HG03378 (cell line): ENCODE data around the gene RTF2.

ENCODE experiments used
- ATAC-seq: cut with Tn5 transposase; IDR thresholded peaks from one replicate; pipeline ENCODE4 v1.9.1; 2021; ENCODE audit warnings: mild to moderate bottlenecking, moderate library complexity; ENCODE audit not compliant: unreplicated experiment

The RTF2 gene, protein sequence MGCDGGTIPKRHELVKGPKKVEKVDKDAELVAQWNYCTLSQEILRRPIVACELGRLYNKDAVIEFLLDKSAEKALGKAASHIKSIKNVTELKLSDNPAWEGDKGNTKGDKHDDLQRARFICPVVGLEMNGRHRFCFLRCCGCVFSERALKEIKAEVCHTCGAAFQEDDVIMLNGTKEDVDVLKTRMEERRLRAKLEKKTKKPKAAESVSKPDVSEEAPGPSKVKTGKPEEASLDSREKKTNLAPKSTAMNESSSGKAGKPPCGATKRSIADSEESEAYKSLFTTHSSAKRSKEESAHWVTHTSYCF

GRCh38 chr20:56468316-56469076 is at the start of gene RTF2:
Gene RTF2 (plus strand): TSS chr20:56468627. CDS start chr20:56468698, 71 bp downstream.
- peak; percentile 95 for ATAC-seq

DNA sequence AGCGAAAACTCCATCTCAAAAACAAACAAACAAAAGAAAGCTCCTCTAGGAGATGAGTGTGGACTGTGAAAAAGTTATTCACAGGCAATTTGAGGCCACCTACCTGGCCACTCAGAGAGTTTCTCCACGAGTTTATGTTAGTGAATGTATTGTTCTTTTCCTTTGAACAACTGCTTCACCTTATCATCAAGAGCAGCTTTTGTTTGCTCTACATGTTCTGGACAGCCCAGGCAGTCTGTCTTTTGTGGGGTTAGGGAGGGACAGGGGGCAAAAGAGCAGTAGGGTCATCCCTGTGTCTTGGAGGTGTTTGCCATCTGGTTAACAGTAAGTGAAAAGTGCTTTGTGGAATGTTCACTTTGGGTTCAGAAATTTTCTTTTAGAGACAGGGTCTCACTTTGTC is 48.4 kb upstream of the RTF2 start:
- ATAC-seq, result no peak

- no peak for ATAC-seq
Observed at GRCh38 chr20:56420940-56421688, 47.3 kb upstream of the RTF2 start.

- ATAC-seq, result no peak
Observed at GRCh38 chr20:56422076-56422823, 46.2 kb upstream of the RTF2 start.

DNA sequence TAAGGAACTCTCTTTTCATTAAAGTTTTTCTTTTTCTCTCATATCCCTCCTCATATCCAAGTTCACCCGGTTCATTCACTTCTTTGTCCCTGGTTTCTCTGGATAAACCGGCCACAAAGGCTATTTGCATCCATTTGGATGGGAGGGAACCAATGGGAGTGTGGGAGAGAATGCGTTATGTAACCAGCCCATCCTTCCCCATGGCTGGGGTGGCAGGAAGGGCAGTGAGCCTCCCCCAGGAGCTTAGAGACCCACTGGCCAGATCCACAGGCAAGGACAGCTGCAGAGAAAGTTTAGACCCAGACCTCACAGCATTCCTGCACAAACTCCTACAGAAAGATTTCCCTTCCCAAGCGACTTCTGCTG is 45.6 kb upstream of the RTF2 start:
- ATAC-seq, result no peak

DNA sequence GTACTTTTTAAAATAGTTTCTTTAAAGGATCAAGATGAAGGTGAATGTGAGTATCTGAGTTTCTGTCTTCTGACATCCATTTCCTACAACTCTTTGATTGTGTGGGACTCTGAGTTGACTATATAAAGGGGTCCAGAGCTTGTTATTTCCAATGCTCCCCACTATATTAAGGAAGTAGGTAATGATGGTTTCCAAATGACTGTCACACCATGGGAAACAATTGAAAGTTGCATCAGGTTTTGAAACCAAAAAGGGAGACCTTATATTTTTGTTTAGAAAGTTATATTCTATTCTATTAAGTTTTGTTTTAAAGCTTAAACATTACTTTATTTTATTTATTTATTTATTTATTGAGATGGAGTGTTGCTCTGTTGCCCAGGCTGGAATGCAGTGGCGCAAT is 45.2 kb upstream of the RTF2 start:
- no peak for ATAC-seq

DNA sequence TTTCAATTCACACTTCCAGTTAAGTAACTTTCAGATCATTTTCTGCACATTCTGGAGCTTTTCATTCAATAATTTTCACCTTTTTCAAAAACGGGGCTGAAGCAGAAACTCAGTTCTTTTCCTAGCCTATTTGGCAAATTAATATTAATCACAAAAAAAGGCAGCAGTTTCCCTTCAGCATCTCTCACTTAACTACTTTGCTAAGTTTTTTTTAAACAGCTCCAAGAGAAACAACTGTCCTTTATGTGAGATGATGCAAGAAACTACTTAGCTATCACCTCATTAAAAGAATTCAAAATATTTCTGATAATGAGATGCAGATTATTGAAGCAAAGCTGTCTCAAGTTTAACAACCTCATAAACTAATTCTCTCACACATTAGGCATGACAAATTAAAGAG is 44.5 kb upstream of the RTF2 start:
- ATAC-seq, result no peak

DNA sequence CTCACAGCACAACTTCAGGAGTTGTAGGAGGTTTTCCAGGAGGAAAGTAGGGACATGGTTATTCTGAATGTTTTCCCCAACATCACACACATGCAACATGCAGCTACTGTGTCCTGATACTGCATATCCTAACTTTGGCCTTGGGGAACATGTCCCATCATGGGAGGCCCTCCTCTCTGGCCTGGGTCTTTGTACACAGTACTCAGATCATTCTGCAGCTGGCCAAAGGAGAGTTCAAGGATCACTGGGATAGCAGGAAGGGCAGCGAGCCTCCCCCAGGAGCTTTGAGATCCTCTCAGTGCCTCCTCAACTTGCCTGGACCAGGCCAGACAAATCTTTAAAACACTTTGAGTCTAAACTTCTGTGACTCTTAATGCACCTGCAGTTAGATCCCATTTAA is 43.5 kb upstream of the RTF2 start:
- no peak for ATAC-seq

DNA sequence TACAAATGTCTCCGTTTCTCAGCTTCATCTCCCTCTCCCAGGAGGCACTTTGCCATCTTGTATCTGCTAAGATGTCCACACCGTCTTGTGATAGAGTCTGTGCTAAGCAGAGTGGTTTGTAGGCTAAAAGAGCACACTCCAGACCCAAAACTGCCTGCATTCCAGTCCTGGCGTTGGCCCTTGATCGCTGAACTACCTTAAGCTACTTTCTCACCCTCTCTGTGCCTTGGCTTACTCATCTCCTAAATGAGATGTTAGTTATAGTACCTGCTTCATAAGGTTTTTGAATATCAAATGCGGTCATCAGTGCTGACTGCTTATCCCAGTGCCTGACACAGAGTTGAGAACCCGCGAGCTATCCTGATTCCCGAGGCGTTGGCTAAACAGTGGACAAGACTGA is 42.4 kb upstream of the RTF2 start:
- no peak for ATAC-seq

DNA sequence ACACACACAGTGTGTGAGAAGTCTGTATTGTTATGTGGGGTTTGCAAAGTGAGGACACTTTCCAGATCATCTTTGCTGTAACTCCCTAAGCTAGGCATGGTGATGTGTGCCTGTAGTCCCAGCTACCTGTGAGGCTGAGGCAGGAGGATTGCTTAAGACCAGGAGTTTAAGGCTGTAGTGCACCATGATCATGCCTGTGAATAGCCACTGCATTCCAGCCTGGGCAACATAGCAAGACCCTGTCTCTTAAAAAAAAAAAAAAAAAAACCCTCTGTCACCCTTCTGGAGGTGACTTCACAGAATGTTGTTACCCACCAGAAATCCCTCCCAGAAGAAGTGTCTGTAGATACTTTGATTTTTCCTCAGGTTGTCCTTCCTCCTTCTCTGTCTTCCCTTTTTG is 41.5 kb upstream of the RTF2 start:
- ATAC-seq, result no peak

DNA sequence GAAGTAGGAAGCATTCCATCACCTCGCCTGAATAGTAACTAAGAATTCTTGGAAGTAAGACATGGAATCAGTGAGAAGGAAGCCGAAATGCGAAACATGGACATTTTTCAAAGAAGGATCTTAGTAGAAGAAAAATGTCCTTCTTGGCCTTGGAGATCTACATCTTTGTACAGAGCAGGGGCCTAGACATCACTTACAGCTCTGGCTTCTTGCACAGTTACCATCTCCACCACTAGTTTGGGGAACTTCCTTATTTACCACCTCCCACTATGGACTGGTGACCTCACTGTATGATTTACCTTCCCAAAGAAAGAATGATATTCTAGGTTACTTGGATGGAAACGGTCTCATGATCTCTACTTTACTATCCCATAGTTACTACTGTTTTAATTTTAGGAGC is 40.6 kb upstream of the RTF2 start:
- ATAC-seq, result no peak

- no peak for ATAC-seq
Observed at GRCh38 chr20:56428410-56428809, 40.0 kb upstream of the RTF2 start.

GRCh38 chr20:56428881-56429280 is 39.5 kb upstream of the RTF2 start:
- no peak for ATAC-seq

DNA sequence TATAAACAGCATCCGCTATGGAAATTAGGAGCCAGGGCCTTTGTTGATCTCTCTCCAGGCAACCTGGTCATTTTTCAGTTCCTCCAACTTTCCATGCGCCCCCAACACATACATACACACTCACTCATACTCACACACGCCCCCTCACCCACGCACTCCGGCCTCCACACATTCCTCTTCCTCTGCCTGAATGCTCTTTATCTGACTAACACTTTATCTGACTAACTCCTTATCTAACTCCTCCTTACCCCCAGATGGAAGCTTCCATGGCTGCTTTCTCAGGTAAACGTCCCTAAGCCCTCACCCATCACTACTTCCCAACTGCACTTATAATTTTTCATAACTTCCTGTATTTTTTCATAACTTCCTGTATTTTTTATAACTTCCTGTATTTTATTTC is 38.9 kb upstream of the RTF2 start:
- no peak for ATAC-seq

GRCh38 chr20:56429941-56430340 is 38.5 kb upstream of the RTF2 start:
- ATAC-seq, result no peak

GRCh38 chr20:56430461-56430860 is 38.0 kb upstream of the RTF2 start:
- ATAC-seq, result no peak

- no peak for ATAC-seq
Observed at GRCh38 chr20:56430957-56431356, 37.5 kb upstream of the RTF2 start.

DNA sequence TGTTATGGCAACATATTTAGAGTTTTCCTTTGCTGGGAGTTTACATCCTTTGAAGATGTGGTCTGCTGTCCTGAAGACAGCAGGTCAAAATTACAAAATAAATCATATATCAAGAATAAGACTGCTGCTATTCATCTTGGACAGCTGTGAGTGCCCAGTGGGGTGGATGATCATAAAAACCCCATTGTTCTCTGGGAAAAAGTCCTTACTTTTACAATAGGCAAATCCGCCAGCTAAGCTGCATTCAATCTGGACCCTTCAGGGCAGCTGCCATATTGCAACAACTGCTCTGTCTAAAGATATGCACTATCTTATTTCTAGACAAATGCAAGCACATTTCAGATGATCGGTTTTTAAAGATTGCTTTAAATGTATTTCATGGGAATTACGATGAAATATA is 37.0 kb upstream of the RTF2 start:
- ATAC-seq, result no peak

- no peak for ATAC-seq
Observed at GRCh38 chr20:56433221-56433879, 35.1 kb upstream of the RTF2 start.

GRCh38 chr20:56433880-56434255 is 34.6 kb upstream of the RTF2 start:
- ATAC-seq, result no peak
